ENCODE measurements around the gene KCNQ2.
"Not testable (repeated sequence)": the region's sequence is repeated elsewhere in the genome, so short reads cannot be mapped to it uniquely, and the experiment has no call there.

Gene KCNQ2

DNA sequence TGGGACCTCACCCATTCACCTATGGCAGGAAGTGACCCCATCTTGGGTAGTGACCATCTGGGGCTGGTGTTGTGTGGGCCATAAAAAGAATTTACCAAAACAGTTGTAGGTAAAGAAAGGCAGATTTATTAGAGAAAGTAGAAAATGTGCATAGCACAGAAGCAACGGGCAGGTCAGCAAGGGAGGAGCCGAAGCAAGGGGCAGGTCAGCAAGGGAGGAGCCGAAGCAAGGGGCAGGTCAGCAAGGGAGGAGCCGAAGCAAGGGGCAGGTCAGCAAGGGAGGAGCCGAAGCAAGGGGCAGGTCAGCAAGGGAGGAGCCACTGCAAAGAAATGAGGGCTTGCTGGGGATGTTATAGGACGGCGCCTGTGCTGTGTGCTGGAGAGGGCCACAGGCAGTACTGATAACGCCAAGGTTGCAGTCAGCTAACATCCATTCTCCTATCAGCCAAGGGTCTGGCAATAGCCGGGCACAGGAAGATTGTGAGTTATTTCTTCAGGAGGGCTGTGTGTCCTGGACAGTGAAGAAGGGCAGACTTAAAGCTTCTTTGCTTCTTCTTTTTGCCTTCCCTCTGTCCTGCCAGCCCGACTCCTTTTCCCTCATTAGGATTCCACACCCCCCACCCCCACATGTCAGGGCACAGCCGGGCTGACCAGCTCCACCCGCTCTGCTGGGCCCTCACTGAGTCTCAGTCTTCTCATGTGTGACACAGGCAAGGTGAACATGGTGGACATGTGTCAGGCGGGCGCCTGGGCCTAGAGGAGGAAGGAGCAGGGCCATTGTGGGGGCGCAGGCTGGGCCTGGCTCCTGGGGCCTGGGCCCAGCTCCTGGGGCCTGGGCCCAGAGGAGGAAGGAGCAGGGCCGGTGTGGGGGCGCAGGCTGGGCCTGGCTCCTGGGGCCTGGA lies 79.7 kb downstream of the KCNQ2 start:
- TF ChIP-seq TAF1 (IDR thresholded peaks at IDR 0.05; ENCODE audit: borderline replicate concordance, low read depth, low read length) = no peak
- no peak for TF ChIP-seq POLR2A (IDR thresholded peaks at IDR 0.05; ENCODE audit: low read depth, low read length)
- TF ChIP-seq POLR2AphosphoS5 (IDR thresholded peaks at IDR 0.05; ENCODE audit: low read depth, low read length) = no peak

DNA sequence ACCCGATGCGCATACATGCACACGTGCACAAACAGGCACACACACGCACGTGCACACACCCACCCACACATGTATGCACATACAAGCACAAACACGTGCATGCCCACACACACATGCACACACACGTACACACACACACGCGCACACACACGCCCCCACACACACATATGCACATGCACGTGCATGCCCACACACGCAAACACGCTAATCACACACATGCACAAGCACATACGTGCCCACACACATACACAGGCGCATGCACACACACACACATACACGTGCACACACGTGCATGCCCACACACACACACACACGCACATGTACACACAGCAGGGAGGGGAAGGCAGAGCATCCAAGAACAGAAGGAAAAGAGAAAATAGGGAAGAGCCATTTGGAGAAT lies 84.5 kb downstream of the KCNQ2 start:
- no peak for DNase-seq (ENCODE audit: insufficient read length)
- peak; percentile 17 for FAIRE-seq
- no peak for TF ChIP-seq TAF1 (IDR thresholded peaks at IDR 0.05; ENCODE audit: borderline replicate concordance, low read depth, low read length)

More for the DNA sequence above, 79.7 kb downstream of the KCNQ2 start:
- DNase-seq (ENCODE audit: insufficient read length) (no peak), FAIRE-seq (no peak)

DNA sequence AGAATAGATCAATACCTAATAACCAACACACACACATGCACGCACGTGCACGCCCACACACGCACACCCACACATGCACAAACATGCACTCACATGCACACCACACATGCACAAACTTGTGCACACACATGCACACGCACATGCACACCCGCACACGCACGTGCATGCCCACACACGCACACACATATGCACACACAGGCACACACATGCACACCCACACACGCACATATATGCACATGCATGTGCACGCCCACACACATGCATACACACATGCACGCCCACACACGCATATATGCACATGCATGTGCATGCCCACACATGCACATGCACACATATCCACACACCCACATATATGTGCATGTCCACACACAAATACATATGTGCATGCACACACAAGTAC lies 85.1 kb downstream of the KCNQ2 start:
- DNase-seq (ENCODE audit: insufficient read length) = no peak
- no peak for FAIRE-seq
- TF ChIP-seq POLR2A (IDR thresholded peaks at IDR 0.05; ENCODE audit: low read depth, low read length) = no peak
- TF ChIP-seq TAF1 (IDR thresholded peaks at IDR 0.05; ENCODE audit: borderline replicate concordance, low read depth, low read length) = no peak
- no peak for TF ChIP-seq POLR2AphosphoS5 (IDR thresholded peaks at IDR 0.05; ENCODE audit: low read depth, low read length)

DNA sequence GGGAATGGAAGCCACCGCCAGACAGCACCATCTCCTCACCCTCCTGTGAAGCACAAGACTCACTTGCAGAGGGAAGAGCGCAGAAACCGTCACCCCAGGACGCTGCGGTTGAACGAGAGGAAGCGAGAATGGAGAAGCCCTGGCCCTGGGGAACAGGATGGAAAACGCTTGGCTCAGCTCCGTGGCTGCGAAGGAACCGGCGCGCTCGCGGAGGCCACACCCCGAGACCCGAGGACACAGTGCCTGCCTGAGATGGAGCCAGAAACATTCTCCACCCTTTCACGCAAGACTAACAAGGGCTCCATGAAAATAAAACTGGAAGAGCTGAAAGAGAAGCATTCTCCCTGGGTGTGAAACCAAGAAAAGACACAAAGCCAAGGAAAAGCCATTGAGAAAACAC lies 86.0 kb downstream of the KCNQ2 start:
- DNase-seq (ENCODE audit: insufficient read length) (no peak), FAIRE-seq (no peak)
- TF ChIP-seq POLR2AphosphoS5 (IDR thresholded peaks at IDR 0.05; ENCODE audit: low read depth, low read length) (no peak), POLR2A (IDR thresholded peaks at IDR 0.05; ENCODE audit: low read depth, low read length) (no peak), TAF1 (IDR thresholded peaks at IDR 0.05; ENCODE audit: borderline replicate concordance, low read depth, low read length) (no peak)

DNA sequence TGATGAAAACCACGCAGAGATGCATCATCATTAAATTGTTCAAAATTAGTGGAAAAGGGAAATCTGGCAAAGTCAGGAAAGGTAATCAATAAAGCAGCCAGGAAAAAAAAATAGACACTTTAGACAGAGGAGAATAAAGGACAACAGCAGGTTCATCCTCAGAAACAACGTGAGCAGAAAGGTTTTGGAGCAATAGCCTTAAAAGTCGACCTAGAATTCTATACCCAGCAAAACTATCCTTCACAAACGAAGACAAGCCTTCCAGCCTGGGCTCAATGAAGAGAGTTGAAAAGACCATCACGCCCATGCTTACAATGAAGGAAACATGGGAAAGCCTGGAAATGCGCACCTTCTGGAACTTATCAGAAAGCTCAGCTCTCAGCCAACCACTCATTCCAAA lies 86.6 kb downstream of the KCNQ2 start:
- DNase-seq (ENCODE audit: insufficient read length) (no peak), FAIRE-seq (no peak)
- TF ChIP-seq POLR2AphosphoS5 (IDR thresholded peaks at IDR 0.05; ENCODE audit: low read depth, low read length) = no peak
- TF ChIP-seq POLR2A (IDR thresholded peaks at IDR 0.05; ENCODE audit: low read depth, low read length) = no peak

DNA sequence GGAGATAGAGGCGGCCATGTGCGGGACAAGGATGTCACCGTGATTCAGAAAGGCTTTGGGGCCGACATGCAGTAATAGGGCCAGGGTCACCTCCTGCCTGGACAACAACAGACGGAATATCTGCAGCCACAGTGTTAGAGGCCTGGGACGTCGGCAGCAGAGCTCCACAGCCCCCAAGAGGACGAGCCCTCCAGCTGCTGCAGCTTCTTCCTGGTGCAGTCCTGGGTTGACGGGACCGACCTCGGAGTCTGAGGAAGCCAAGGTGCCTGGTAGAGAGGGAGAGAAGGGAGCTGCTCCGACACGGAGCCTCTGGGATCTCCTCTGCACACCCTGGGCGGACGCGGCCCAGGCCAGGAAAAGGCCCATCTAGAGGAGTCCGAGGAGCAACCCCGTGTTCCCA lies 88.1 kb downstream of the KCNQ2 start:
- TF ChIP-seq TAF1 (IDR thresholded peaks at IDR 0.05; ENCODE audit: borderline replicate concordance, low read depth, low read length) (no peak), POLR2AphosphoS5 (IDR thresholded peaks at IDR 0.05; ENCODE audit: low read depth, low read length) (no peak), POLR2A (IDR thresholded peaks at IDR 0.05; ENCODE audit: low read depth, low read length) (no peak)
- DNase-seq (ENCODE audit: insufficient read length) (no peak), FAIRE-seq (no peak)

DNA sequence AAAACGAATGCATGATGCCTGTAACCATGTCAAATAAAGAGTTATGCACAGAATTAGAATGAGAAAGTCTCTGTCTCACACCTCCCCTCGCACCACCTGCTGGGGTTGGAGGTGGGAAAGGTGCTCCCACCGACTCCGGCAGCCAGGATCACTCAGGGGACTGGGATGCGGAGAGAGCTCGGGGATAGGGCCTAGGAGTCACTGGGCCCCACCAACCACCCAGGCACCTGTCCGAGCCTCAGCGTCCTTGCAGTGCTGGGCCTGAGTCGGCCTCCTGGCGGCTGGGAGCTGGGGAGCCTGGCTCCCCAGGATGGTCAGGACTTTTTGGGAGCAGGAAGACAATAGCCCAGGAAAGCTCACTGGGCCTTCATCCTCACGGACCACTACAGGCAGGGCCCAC lies 88.9 kb downstream of the KCNQ2 start:
- FAIRE-seq (no peak), DNase-seq (ENCODE audit: insufficient read length) (no peak)
- no peak for TF ChIP-seq TAF1 (IDR thresholded peaks at IDR 0.05; ENCODE audit: borderline replicate concordance, low read depth, low read length)
- TF ChIP-seq POLR2A (IDR thresholded peaks at IDR 0.05; ENCODE audit: low read depth, low read length) = no peak
- TF ChIP-seq POLR2AphosphoS5 (IDR thresholded peaks at IDR 0.05; ENCODE audit: low read depth, low read length) = no peak

DNA sequence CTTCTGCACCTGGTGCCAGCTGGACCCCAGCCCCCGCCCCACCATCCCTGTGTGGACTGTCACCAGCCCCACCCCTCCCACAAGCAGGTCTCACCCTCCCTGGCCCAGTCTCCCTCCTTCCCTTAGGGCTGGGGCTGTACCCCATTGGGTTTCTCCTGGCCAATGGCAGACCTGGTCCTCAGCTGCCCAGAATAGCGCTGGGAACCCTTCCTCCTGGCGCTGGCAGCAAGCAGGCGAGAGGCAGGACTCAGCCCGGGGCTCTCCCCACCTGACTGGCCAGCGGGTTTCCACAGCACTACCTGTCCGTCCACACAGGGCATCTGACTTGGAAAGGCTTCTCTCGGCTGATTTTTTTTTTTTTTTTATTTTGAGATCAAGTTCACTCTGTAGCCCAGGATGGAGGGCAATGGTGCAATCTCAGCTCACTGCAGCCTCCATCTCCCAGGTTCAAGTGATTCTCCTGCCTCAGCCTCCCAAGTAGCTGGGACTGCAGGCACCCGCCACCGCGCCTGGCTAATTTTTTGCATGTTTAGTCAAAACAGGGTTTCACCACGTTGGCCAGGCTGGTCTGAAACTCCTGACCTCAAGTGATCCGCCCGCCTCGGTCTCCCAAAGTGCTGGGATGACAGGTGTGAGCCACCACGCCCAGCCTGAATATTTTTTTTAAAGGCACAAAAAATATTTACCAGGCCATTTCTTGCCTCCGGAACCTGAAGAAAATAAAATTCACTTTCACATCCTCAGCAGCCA lies 89.7 kb downstream of the KCNQ2 start:
- DNase-seq (ENCODE audit: insufficient read length) (no peak), FAIRE-seq (no peak)
- TF ChIP-seq POLR2AphosphoS5 (IDR thresholded peaks at IDR 0.05; ENCODE audit: low read depth, low read length) (no peak), POLR2A (IDR thresholded peaks at IDR 0.05; ENCODE audit: low read depth, low read length) (no peak), TAF1 (IDR thresholded peaks at IDR 0.05; ENCODE audit: borderline replicate concordance, low read depth, low read length) (no peak)

DNA sequence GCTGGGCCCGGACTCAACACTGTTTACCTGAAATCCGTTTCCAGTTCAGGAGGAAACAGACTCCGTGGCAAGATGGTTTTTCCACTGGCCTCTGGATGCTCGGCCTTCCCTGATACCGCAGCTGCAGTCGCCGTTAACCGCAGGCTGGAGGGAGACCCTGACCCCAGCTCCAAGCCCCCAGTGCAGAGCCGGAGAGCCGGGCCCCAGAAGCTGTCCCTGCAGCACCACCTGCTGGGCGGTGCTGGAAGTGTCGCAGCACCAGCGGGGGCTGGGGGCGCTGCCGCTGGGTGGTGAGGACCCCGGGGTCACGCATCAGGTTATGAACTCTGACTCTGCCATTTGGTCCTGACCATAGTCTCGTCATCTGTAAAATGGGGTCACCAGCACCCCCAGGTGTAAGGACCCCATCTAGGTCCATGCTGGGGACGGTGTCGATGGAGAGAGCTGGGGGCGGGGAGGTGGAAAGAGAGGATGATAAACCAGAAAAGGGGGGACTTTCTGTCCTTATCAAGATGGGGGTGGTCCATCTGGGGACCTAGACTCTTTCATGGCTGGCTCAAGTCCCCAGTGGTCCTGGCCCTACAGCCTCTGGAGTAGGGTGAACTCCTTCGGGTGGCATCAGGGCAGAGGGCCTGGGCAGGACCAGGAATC lies 90.5 kb downstream of the KCNQ2 start:
- TF ChIP-seq TAF1 (IDR thresholded peaks at IDR 0.05; ENCODE audit: borderline replicate concordance, low read depth, low read length) (no peak), POLR2A (IDR thresholded peaks at IDR 0.05; ENCODE audit: low read depth, low read length) (no peak), POLR2AphosphoS5 (IDR thresholded peaks at IDR 0.05; ENCODE audit: low read depth, low read length) (no peak)
- FAIRE-seq (no peak), DNase-seq (ENCODE audit: insufficient read length) (peak; percentile 75)

DNA sequence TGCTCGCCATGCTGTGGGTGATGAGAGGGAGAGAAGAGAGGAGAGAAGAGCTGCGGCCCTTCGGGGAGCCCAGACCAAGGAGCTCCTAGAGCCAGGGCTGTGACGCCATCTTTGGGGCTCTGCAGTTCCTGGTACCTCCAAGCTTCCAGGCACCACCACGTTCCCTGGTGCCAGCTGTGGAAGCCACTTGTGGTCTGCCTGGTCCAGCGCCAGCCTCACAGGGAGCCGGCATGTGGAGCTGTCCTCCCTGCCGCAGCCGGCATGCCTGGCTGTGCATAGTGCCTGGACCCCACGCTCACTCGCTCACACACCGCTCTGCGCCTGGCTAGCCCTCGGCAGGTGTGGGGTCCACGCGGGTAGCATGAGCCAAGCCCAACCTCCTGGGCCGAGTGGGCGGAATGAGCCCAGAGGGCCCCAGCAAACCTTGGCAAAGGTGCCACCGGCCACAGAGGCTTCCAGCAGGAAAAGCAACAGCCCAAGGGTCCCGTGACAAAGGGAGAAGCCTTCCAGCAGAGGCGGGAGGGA lies 92.0 kb downstream of the KCNQ2 start:
- no peak for TF ChIP-seq POLR2A (IDR thresholded peaks at IDR 0.05; ENCODE audit: low read depth, low read length)
- no peak for TF ChIP-seq POLR2AphosphoS5 (IDR thresholded peaks at IDR 0.05; ENCODE audit: low read depth, low read length)
- no peak for TF ChIP-seq TAF1 (IDR thresholded peaks at IDR 0.05; ENCODE audit: borderline replicate concordance, low read depth, low read length)
- no peak for FAIRE-seq
- DNase-seq (ENCODE audit: insufficient read length) = no peak

DNA sequence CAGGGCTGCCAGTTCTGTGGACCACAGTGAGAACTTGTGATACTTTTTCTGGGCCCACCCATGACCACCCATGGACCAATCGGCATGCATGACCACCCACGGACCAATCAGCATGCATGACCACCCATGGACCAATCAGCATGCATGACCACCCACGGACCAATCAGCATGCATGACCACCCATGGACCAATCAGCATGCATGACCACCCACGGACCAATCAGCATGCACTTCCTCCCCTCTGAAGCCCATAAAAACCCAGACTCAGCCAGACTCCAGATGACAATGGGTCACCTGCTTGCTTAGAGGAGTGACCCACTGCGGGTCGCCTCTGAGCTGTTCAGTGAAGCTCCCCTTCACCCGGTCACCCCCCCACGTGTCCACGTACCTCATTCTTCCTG lies 92.6 kb downstream of the KCNQ2 start:
- DNase-seq (ENCODE audit: insufficient read length); FAIRE-seq: not testable (repeated sequence)
